Trophoblast cell (in vitro differentiated cells and primary cell): Measurements from ENCODE around the gene C3orf38.

Experiments
- DNase-seq, 2 donors: peaks; one replicate each; pipeline ENCODE4 v3.0.0-alpha.2; 2016
- H2AFZ ChIP-seq: 2 replicates; pipeline ENCODE4 v1.6.1; 2013; ENCODE audit warnings: low read length, moderate library complexity, mild to moderate bottlenecking; ENCODE audit not compliant: insufficient read depth, poor library complexity
- H2AK5ac ChIP-seq: 2 replicates; pipeline ENCODE4 v1.6.1; 2013; ENCODE audit warnings: mild to moderate bottlenecking, low read length
- H2BK120ac ChIP-seq: 2 replicates; pipeline ENCODE4 v1.6.1; 2013; ENCODE audit warnings: low read length, mild to moderate bottlenecking, moderate library complexity; ENCODE audit not compliant: insufficient read depth, poor library complexity
- H2BK12ac ChIP-seq: 2 replicates; pipeline ENCODE4 v1.6.1; 2013; ENCODE audit warnings: mild to moderate bottlenecking, low read length, moderate library complexity
- H2BK5ac ChIP-seq: 2 replicates; pipeline ENCODE4 v1.6.1; 2013; ENCODE audit warnings: low read length, low read depth, moderate library complexity, mild to moderate bottlenecking; ENCODE audit not compliant: poor library complexity
- H3K14ac ChIP-seq: 2 replicates; pipeline ENCODE4 v1.6.1; 2013; ENCODE audit warnings: mild to moderate bottlenecking, low read length
- H3K18ac ChIP-seq: 2 replicates; pipeline ENCODE4 v1.6.1; 2013; ENCODE audit warnings: mild to moderate bottlenecking, low read length
- H3K23ac ChIP-seq: 2 replicates; pipeline ENCODE4 v1.6.1; 2013; ENCODE audit warnings: low read length
- H3K27ac ChIP-seq: 2 replicates; pipeline ENCODE4 v1.5.1; 2013; ENCODE audit warnings: low read depth, mild to moderate bottlenecking, inconsistent platforms, low read length, moderate library complexity
- H3K27me3 ChIP-seq: 2 replicates; pipeline ENCODE4 v1.6.1; 2013; ENCODE audit warnings: inconsistent platforms, mild to moderate bottlenecking, low read length, moderate library complexity; ENCODE audit not compliant: insufficient read depth
- H3K36me3 ChIP-seq, 2 experiments: 1 replicate in 1 of 2; 2 replicates in 1 of 2; pipeline ENCODE4 v1.6.1; 2013; ENCODE audit warnings: low read length in 2 of 2, mild to moderate bottlenecking in 2 of 2, moderate library complexity in 1 of 2; ENCODE audit not compliant: insufficient read depth in 2 of 2, control insufficient read depth in 1 of 2
- H3K4ac ChIP-seq: 2 replicates; pipeline ENCODE4 v1.6.1; 2013; ENCODE audit warnings: low read depth, mild to moderate bottlenecking, low read length, moderate library complexity
- H3K4me1 ChIP-seq, 2 experiments: 1 replicate in 1 of 2; 2 replicates in 1 of 2; pipeline ENCODE4 v1.6.1; 2013; ENCODE audit warnings: low read length in 2 of 2, mild to moderate bottlenecking in 2 of 2, moderate library complexity in 1 of 2; ENCODE audit not compliant: insufficient read depth in 2 of 2, control insufficient read depth in 1 of 2
- H3K4me2 ChIP-seq: 2 replicates; pipeline ENCODE4 v1.6.1; 2013; ENCODE audit warnings: inconsistent platforms, mild to moderate bottlenecking, low read length, moderate library complexity
- H3K4me3 ChIP-seq: 2 replicates; pipeline ENCODE4 v1.5.1; 2013; ENCODE audit warnings: mild to moderate bottlenecking, low read depth, low read length, inconsistent platforms
- H3K79me1 ChIP-seq: one replicate; pipeline ENCODE4 v1.6.1; 2013; ENCODE audit warnings: low read length
- H3K79me2 ChIP-seq: 2 replicates; pipeline ENCODE4 v1.6.1; 2013; ENCODE audit warnings: low read length, mild to moderate bottlenecking; ENCODE audit not compliant: control insufficient read depth, insufficient read depth, poor library complexity
- H3K9ac ChIP-seq: 2 replicates; pipeline ENCODE4 v1.6.1; 2013; ENCODE audit warnings: mild to moderate bottlenecking, low read length
- H3K9me3 ChIP-seq: 2 replicates; pipeline ENCODE4 v1.6.1; 2013; ENCODE audit warnings: low read depth, mild to moderate bottlenecking, control low read depth, inconsistent platforms, low read length; ENCODE audit not compliant: insufficient read depth
- H4K12ac ChIP-seq: 2 replicates; pipeline ENCODE4 v1.6.1; 2013; ENCODE audit warnings: low read depth, mild to moderate bottlenecking, low read length, moderate library complexity
- H4K8ac ChIP-seq: 2 replicates; pipeline ENCODE4 v1.6.1; 2013; ENCODE audit warnings: low read depth, mild to moderate bottlenecking, low read length, moderate library complexity
- H4K91ac ChIP-seq: one replicate; pipeline ENCODE4 v1.6.1; 2013; ENCODE audit warnings: low read depth, mild to moderate bottlenecking, low read length, moderate library complexity
- WGBS: extraction: QIAGEN DNeasy Blood & Tissue Kit; methylation state at CpG from one replicate; pipeline ENCODE4 v1.1.7; 2013; ENCODE audit warnings: missing lambda C conversion rate; ENCODE audit not compliant: insufficient read length, insufficient coverage; ENCODE audit errors: extremely low coverage; 5-methylcytosine and 5-hydroxymethylcytosine counted together

The C3orf38 gene

DNA sequence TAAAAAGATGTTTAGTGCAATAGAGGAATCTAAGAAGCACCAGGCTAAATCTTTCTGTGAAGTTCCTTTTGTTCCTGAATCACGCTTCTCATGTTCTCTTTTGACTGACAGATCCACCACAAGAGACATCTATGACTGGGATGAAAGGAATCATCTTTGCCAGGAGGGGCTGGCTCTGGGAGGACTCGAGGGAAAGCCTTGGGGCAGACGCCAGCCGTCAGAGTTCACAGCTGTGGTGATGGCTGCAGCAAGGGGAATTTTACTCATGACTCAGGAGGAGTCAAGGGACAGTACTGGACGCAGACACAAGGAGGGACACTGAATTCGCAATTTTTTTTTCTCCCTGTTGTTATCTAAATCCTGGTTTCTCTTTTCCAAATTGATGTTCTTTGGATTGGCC is 38.7 kb downstream of the C3orf38 start:
- no peak overlapping the region for H3K14ac ChIP-seq
- no peaks in the 10 kb centered on the region for H3K9me3 ChIP-seq
- H4K91ac ChIP-seq: no peak overlapping the region
- no peak overlapping the region for H2BK5ac ChIP-seq
- H4K12ac ChIP-seq: no peak overlapping the region
- H3K79me1 ChIP-seq: no peaks in the 10 kb centered on the region
- peaks cover 0 to 2% of the 10 kb centered on the region in 2 experiments for H3K4me1 ChIP-seq
- no peak overlapping the region for H3K23ac ChIP-seq
- H3K4ac ChIP-seq: no peak overlapping the region
- H3K27me3 ChIP-seq: no peaks in the 10 kb centered on the region
- H3K9ac ChIP-seq: no peak overlapping the region
- H3K18ac ChIP-seq: no peak overlapping the region
- no peaks in the 10 kb centered on the region for H3K79me2 ChIP-seq
- WGBS: no CpG with 5 or more reads among the region's 6 CpGs
- no peak overlapping the region for H2BK120ac ChIP-seq
- no peak overlapping the region for H2AK5ac ChIP-seq
- no peak overlapping the region for H4K8ac ChIP-seq
- no peak overlapping the region for H2AFZ ChIP-seq
- H3K4me3 ChIP-seq: no peak overlapping the region
- no peak overlapping the region for H3K4me2 ChIP-seq
- no peak overlapping the region for H3K27ac ChIP-seq
- no peaks in the 10 kb centered on the region for H3K36me3 ChIP-seq
- no peak overlapping the region for H2BK12ac ChIP-seq
- peak; percentile 93 to 95 for DNase-seq

DNA sequence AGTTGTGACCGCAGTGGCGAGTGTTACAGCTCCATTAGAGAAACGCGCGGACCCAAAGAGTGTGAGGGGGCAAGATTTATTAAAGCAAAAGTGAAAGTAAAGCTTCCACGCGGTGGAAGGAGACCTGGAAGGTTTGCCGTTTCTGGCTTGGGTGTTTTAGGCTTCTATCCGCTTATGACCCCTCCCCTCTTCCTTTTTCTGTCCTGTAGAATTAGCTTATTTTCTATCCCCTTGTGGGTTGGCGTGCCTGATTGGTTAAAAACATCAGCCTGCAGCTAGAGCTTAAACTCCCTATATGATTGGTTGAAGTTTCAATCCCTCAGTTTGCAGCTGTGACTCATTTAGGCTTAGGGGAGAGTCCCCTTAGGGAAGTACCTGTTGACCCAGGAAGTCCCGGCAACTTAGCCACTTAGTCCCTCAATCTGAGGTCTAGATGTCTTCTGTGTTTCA is 39.6 kb downstream of the C3orf38 start:
- Histone ChIP-seq H3K27me3 (no peaks in the 10 kb centered on the region), H3K79me1 (no peaks in the 10 kb centered on the region), H3K36me3 (no peaks in the 10 kb centered on the region), H3K79me2 (no peaks in the 10 kb centered on the region), H3K9ac (no peak overlapping the region), H3K4me2 (no peak overlapping the region), H3K4me1 (peaks cover 0 to 2% of the 10 kb centered on the region in 2 experiments), H4K91ac (no peak overlapping the region), H3K4me3 (no peak overlapping the region), H2BK12ac (no peak overlapping the region), H3K27ac (no peak overlapping the region), H3K9me3 (no peaks in the 10 kb centered on the region), H2AFZ (no peak overlapping the region), H4K12ac (no peak overlapping the region), H2AK5ac (no peak overlapping the region), H4K8ac (no peak overlapping the region), H3K14ac (no peak overlapping the region), H3K4ac (no peak overlapping the region), H2BK5ac (no peak overlapping the region), H3K18ac (no peak overlapping the region), H3K23ac (no peak overlapping the region), H2BK120ac (no peak overlapping the region)
- no CpG with 5 or more reads among the region's 11 CpGs for WGBS
- peak; percentile 38 to 60 for DNase-seq

GRCh38 chr3:88191872-88192409 is 42.2 kb downstream of the C3orf38 start:
- no peaks in the 10 kb centered on the region for H3K9me3 ChIP-seq
- H2AK5ac ChIP-seq: no peak overlapping the region
- no peaks in the 10 kb centered on the region for H3K27me3 ChIP-seq
- no peak overlapping the region for H3K18ac ChIP-seq
- peak in 1 of 2 donors; percentile 36 for DNase-seq
- H4K12ac ChIP-seq: no peak overlapping the region
- no peak overlapping the region for H3K4me3 ChIP-seq
- no peak overlapping the region for H2BK12ac ChIP-seq
- no peak overlapping the region for H2BK120ac ChIP-seq
- WGBS: no CpG with 5 or more reads among the region's 4 CpGs
- no peak overlapping the region for H2AFZ ChIP-seq
- H3K4me2 ChIP-seq: no peak overlapping the region
- no peak overlapping the region for H3K9ac ChIP-seq
- H3K79me1 ChIP-seq: no peaks in the 10 kb centered on the region
- H3K36me3 ChIP-seq: no peaks in the 10 kb centered on the region
- no peak overlapping the region for H3K27ac ChIP-seq
- no peak overlapping the region for H3K4ac ChIP-seq
- no peak overlapping the region for H4K91ac ChIP-seq
- no peak overlapping the region for H3K14ac ChIP-seq
- H3K79me2 ChIP-seq: no peaks in the 10 kb centered on the region
- no peak overlapping the region for H4K8ac ChIP-seq
- H2BK5ac ChIP-seq: no peak overlapping the region
- H3K4me1 ChIP-seq: peaks cover 0 to 2% of the 10 kb centered on the region in 2 experiments
- H3K23ac ChIP-seq: no peak overlapping the region

GRCh38 chr3:88192631-88193030 is 42.9 kb downstream of the C3orf38 start:
- H3K27me3 ChIP-seq: no peaks in the 10 kb centered on the region
- no peak overlapping the region for H3K14ac ChIP-seq
- no peak overlapping the region for H2AK5ac ChIP-seq
- H3K79me2 ChIP-seq: no peaks in the 10 kb centered on the region
- no peak overlapping the region for H3K4me3 ChIP-seq
- H2BK12ac ChIP-seq: no peak overlapping the region
- H3K27ac ChIP-seq: no peak overlapping the region
- H3K4ac ChIP-seq: no peak overlapping the region
- H2BK120ac ChIP-seq: no peak overlapping the region
- H3K4me1 ChIP-seq: peaks cover 0 to 2% of the 10 kb centered on the region in 2 experiments
- no peak overlapping the region for H4K8ac ChIP-seq
- WGBS: no CpG with 5 or more reads among the region's 3 CpGs
- no peak overlapping the region for H4K12ac ChIP-seq
- H4K91ac ChIP-seq: no peak overlapping the region
- no peaks in the 10 kb centered on the region for H3K36me3 ChIP-seq
- no peak overlapping the region for H3K9ac ChIP-seq
- H3K9me3 ChIP-seq: no peaks in the 10 kb centered on the region
- no peak overlapping the region for H3K23ac ChIP-seq
- H3K79me1 ChIP-seq: no peaks in the 10 kb centered on the region
- no peak overlapping the region for H3K4me2 ChIP-seq
- H3K18ac ChIP-seq: no peak overlapping the region
- no peak for DNase-seq
- no peak overlapping the region for H2AFZ ChIP-seq
- no peak overlapping the region for H2BK5ac ChIP-seq
